Fibroblast of skin of right quadriceps (primary cell): ENCODE data around the gene SLMAP.
"Not testable (repeated sequence)": the region's sequence is repeated elsewhere in the genome, so short reads cannot be mapped to it uniquely, and the experiment has no call there.

Experiments used
- DNase-seq: peaks from one replicate; pipeline ENCODE4 v3.0.0-alpha.2; 2013

SLMAP gene

DNA sequence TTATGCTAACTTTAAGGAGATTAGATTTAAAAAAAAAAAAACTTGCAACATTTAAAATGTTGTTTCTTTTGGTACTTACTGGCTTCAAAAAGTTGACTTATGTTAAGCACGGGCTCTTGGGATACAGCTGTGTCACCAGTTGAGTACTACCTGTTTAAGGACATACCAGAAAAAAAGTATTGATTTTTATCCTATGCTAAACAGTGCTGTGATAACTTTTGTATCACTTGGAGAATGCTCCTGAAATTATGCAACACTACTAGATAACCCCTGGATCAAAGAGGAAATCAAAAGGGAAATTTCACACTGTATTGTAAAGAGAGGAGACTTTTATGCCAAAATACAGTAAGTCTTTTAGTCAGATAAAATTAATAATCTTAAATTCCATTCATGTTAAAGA lies 77.7 kb downstream of the SLMAP start:
- DNase-seq: no peak

DNA sequence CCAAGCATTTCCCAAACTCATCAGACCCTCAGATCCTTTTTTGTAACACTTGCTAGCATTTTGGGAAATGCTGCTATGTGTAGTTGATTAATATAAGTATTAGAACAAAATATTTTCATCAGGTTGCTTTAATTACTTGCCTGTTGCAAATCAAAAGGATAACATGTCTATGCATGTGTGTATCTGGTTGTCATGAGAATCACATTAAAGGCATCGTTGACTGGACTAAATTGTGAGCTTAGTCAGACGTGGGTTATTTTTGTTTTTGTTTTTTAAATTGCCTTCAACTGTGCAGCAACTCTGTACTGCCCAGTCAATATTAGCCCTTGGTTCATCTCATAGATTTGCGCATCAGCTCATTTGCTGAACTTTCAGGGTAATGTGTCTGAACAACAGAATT lies 81.6 kb downstream of the SLMAP start:
- DNase-seq: no peak

DNA sequence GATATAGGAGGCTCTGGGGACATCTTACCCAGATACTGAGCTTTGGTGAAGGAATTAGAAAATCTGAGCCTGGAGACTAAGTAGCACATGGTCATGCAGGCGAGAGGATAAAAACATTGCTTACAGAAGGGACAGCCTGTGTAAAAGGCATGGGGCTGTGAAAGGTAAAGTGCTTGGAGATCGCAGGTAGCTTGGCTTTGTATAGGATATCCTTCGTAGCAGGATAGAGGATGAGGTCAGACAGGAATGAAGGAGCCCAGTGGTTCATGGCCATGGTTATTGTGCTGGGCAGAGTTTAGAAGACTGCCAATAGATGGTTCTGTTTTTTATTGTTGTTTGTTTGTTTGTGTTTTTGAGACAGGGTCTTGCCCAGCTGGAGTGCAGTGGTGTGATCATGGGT lies 82.5 kb downstream of the SLMAP start:
- DNase-seq: no peak

DNA sequence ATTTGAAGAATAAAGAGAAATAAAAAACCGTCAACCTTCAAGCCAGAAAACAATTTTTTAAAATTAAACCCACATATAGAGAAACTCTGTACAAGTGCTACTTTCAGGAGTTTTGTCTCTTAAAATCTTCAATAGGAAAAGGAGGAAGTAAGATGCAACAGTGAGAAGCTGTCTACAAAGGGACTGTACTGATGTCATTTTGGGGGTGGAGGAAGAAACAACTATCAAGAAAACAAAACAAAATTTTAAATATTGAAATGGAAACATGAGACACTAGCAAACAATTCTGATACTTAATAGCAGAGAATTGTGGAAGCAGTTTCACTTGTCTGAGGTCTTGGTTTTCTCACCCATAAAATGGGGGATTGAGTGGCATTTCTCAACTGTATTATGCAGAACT lies 84.4 kb downstream of the SLMAP start:
- DNase-seq: no peak

DNA sequence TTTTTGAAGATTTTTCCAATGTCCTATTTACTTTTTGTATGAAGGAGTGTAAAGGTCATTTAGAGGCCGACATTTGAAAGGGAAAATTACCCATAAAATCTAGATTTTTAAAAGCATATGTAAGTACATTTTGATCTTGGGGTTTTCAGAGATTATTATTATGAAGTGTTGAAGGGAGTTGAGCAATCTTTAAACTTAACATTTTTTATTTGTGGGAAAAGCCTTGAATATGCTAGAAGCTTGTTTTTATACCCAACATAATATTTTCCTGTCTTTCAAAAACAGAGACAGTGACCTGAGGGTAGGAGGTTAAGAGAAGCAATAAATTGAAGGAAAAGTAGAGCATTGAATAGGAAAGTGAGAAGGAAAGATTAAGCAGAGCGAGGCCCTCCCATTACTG lies 85.7 kb downstream of the SLMAP start:
- DNase-seq: no peak

DNA sequence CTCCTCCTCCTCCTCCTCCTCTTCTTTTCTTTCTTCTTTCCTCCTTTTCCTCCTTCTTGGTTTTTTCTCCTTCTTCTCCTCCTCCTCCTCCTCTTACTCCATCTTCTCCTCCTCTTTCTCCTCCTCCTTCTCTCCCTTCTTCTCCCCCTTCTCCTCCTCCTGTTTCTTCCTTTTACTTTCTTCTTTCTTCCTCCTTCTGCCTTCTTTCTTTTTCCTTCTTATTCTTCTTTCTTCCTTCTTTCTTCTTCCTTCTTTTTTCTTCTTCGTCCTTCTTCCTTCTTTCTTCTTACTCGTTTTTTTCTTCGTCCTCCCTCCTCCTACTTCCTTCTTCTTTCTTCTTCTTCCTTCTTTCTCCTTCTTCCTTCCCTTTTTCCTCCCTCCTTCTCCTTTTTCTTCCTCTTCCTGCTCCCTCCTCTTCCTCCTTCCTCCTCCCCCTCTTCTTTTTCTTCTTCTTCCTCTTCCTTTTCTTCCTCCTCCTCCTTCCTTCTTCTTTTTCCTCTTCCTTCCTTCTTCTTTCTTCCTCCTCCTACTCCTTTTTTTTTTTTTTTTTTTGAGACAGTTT lies 92.1 kb downstream of the SLMAP start:
- no peak for DNase-seq

DNA sequence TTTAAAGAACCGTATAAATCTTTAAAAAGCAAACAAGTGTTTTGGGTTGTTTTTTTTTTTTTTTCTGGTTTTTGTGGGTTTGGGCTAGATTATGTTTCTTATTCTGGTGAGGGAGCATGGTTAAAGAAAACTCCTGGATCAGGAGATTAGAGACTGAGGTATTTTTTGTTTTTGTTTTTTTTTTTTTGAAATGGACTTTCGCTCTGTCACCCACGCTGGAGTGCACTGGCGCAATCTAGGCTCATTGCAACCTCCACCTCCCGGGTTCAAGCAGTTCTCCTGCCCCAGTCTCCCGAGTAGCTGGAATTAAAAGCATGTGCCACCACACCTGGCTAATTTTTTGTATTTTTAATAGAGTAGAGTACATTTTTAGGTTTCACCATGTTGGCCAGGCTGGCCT lies 95.2 kb downstream of the SLMAP start:
- DNase-seq: no peak

DNA sequence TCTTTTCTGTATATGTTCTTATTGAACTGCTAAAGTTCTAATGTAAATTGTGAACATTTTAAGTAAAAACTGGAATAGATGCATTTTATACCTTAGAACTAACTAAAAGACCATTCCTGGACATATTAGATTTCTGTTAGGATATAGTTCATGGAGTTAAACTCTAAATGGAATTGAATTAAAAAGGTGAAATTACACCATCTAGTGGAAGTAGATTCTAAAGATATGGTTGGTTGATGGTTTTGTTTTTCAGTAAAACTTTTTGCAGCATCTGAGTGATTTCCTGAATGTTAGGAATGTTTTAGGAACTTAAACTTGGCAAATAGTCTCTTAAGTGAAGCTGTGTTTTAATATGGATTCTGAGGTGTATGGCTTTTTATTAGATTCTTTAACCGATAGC lies 96.8 kb downstream of the SLMAP start:
- DNase-seq: peak; percentile 21

DNA sequence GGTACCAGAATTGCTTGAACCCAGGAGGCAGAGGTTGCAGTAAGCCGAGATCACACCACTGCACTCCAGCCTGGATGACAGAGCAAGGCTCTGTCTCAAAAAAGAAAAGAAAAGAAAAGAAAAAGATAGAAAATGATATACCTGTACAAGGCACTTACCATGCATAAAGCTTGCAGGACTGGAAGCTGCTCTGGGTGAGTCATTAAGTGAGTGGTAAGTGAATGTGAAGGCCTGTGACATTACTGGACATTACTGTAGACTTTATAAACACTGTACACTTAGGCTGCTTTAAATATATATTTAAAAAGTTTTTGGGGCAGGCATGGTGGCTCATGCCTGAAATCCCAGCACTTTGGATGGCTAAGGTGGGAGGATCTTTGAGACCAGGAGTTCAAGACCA lies 99.2 kb downstream of the SLMAP start:
- no peak for DNase-seq

DNA sequence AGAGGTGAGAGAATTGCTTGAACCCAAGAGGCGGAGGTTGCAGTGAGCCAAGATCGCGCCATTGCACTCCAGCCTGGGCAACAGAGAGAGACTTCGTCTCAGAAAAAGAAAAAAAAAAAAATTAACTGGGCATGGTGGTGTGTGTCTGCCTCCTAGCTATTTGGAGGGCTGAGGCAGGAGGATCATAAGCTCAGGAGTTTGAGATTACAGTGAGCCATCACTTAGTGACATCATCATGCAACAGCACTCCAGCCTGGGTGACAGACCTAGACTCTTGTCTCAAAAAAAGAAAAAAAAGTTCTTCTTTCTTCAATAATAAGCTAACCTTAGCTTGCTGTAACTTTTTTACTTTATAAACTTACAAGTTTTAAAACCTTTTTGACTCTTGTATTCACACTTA lies 99.8 kb downstream of the SLMAP start:
- DNase-seq: no peak

DNA sequence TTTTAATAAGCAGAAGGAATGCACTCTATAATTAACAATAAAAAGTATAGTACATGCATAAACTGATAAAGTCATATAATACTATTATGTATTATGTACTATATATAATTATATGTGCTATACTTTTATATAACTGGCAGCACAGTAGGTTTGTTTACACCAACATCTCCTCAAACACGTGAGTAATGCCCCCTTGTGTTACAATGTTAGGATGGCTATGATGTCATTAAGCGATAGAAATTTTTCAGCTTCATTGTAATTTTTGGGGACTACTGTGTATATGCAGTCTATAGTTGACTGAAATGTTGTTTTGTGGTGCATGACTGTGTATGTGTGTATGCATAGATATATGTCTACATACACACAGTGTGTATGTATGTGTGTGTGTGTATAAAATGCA lies 100.6 kb downstream of the SLMAP start:
- no peak for DNase-seq

DNA sequence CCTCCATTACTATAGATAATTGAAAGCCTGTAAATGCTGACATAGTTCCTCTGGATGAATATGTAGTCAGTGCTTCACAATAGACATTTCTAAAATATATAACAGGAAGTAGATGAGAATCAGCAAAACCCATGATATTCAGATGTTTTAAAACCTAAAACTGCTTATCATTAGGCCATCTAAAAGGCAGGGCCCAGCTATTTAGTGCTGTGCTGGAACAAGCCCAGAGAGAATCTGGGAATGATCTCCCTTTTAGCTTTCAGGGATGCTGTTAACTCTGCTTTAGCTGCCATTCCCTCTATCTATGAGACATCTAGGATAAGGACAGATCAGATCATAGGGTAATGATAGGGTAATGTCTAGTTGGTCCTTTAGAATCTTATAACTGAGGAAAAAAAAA lies 106.8 kb downstream of the SLMAP start:
- DNase-seq: no peak

DNA sequence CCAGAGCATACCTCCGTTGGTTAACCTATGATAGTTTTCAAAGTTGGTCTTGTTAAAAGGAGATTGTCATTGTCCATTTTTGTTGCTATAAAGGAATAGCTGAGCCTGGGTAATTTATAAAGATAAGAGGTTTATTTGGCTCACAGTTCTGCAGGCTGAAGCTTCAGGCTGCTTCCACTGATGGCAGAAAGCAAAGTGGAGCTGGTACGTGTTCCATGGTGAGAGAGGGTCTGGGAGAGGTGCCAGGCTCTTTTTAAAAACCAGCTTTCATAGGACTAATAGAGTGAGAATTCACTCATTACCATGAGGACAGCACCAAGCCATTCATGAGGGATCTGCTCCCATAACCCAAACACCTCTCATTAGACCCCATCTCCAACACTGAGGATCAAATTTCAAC lies 107.3 kb downstream of the SLMAP start:
- no peak for DNase-seq

DNA sequence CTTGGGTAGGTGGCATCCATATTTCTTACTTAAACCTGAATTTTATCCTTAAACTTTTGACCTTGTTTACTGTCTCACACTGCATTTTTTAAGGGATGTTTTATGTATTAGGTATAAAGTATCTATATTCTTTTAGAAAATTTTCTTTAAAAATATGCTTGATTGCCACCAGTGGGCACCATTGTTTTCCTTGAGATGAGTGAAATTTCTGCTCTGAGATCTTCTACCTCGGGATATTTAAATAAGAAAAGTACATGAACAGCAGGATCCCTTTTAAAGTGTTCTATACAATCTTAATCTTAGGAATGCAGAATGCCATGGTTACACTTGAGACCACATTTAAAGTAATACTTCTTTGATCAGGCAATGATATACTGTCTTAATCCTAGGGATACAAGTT lies 108.7 kb downstream of the SLMAP start:
- peak; percentile 39 for DNase-seq

DNA sequence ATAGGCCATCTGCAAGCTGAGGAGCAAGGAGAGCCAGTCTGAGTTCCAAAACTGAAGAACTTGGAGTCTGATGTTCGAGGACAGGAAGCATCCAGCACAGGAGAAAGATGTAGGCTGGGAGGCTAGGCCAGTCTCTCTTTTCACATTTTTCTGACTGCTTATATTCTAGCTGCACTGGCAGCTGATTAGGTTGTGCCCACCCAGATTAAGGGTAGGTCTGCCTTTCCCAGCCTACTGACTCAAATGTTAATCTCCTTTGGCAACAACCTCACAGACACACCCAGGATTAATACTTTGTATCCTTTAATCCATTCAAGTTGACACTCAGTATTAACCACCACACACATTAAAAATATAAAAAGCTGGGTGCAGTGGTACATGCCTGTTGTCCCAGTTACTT lies 113.0 kb downstream of the SLMAP start:
- not testable (repeated sequence) for DNase-seq

DNA sequence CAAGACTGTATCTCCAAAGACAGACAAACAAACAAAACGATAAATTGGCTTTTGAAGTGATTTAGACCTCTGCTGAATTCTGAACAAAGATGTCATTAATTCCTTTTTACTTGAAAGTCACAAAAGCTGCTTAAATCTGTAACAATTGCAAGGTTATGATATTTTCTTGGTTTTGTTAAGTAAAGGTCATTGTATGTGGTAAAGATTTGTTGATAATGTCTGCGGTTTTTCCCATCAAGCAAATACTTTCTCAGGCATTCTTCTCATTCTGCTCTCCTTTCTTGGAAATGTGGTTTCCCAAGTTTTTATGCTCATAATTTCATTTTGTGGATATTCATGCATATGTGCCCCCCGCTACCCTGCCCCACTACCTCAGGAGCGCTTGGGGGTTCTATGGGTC lies 116.5 kb downstream of the SLMAP start:
- DNase-seq: no peak

DNA sequence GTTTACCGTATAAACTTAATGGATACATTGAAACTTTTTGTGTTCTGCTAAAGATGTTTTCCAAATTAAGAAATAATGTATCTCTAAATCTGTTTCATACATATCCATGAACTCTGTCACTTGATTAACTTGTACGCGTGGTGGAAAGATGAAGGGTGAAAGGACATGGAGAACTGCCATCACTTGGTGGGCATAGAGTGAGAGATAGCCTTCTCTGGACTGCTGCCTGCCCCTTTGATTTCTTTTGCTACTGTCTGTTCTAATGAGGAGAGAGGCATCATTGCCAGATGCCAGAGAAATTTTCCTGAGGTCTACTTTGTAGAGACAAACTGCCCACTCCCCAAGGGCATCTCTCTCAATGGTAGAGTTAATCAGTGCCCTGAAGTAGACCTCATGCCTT lies 120.5 kb downstream of the SLMAP start:
- DNase-seq: no peak

DNA sequence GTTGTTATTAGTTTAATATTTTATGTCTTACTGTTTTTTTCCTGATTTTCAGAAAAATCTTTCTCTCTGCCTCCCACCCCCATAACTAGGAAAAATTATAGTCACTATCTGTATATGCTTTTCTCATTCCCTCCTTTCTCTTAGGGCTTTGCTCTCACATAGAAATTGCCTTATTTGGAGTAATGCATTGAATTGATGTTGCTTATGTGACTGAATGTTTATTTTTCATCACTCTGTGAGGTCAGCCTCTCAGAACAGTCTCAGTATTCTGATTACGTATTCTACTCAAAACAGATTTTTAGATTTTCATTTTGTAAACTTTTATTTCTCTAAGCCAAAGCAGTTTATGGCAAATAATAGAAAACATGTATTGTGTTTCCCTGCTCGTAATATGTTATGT lies 121.0 kb downstream of the SLMAP start:
- DNase-seq: peak; percentile 51

DNA sequence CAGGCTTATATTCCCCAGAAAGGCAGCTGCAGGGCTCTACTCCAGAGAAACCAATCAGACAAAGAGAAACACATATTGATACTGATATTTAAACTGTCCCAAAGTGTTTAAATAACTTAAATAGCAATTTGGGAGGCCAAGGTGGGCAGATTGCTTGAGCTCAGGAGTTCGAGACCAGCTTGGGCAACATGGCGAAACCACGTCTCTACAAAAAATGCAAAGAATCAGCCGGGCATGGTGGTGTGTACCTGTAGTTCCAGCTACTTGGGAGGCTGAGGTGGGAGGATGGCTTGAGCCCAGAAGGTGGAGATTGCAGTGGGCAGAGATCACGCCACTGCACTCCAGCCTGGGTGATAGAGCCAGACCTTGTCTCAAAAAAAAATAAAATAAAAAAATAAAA lies 128.3 kb downstream of the SLMAP start:
- not testable (repeated sequence) for DNase-seq

DNA sequence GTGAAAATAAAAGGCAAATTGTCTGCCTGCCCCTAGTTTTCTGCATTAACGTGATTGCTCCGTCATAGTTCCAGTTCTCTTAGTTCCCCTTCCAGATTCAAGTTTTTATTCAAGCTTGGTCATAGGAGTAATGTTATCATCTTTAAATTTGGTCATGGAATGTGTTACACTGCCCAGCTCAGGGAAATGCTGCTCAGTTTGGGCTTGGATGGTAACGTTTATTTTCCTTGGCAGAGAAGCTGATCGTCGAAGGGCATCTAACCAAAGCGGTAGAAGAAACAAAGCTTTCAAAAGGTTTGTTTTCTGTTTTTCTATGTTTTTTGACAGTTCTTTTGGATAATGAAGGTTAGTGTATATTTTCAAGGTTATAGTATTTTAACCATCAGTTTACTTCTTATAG lies 133.7 kb downstream of the SLMAP start:
- DNase-seq: peak; percentile 26

DNA sequence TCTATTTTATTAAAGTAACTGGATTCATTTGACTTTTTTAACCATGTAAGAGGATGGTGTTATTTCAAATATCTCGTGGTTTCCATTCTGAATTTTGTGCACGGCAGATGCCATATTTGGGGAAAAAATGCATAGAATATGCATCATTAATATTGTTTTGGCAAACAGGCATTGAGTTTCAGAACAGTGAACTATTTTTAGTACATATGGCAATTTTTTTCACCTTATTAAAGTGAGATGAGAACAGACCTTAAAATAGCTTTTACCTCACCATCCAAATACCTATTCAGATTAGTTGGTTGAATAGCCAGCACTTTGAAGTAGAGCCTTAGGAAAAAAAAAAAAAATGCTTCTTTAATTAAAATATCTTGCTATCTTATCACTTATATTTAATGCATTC lies 134.8 kb downstream of the SLMAP start:
- peak; percentile 82 for DNase-seq

DNA sequence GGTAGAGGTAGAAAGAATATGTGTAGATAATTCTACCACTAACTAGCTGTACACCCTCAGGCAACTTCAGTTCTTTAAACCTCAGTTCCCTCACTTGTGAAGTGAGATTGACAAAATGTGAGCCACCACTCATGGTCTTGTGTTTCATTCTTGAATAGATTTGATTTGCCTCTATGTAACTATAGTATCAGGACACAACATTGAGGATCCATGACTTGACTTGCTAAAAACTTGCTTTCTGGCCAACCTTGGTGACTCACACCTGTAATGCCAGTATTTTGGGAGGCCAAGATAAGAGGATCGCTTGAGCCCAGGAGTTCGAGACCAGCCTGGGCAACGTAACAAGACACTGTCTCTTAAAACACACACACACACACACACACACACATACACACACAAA lies 136.3 kb downstream of the SLMAP start:
- DNase-seq: peak; percentile 22

DNA sequence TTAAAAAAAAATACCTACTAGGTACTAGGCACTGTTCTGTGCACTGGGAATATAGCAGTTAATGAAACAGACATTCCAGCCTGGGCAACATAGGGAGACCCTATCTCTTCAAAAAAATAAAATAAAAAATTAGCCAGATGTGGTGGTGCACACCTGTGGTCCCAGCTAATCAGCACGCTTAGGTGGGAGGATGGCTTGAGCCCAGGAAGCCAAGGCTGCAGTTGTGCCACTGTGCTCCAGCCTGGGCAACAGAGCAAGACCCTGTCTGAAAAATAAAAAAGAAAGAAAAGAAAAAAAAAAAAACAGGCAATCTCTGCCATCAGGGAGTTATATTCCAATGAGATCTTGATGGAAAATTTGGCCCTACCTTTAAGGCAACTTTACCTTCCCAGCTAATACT lies 137.0 kb downstream of the SLMAP start:
- no peak for DNase-seq

DNA sequence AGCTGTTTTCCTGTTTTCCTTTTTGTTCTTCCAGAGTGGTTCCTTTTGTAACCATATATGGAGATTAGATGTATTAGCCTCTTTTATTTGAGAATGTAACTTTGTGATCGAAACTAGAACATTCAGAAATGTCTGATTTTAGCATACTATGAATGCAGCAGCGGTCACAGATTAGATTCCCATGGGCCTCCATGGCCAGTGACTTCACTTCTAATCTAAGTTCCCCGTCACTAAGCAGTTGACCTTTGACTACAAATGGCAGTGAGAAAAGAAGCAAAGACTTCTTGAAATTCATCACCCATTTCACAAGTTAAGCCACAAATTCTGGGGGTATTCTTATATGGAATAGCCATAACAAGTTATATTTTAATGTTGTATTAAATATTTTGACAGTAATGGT lies 137.6 kb downstream of the SLMAP start:
- DNase-seq: no peak

DNA sequence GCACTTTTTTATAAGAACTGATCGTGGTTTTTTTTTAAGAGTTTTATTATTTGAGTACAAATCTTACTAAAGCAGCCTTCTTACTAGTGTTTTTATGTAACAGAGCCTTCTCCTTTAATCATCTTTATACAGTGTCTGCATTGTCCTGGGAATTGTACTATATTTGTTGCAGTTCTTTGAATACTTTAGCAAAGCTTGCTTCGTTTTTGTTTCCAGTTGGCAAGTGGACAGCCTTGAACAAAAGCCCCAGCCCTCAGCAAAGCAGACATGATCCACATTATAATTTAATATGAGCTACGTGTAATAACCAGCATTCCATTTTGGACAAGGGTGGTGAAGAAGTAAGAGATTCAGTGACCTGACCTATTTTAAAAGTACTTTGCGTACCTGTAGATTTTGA lies 139.9 kb downstream of the SLMAP start:
- no peak for DNase-seq

DNA sequence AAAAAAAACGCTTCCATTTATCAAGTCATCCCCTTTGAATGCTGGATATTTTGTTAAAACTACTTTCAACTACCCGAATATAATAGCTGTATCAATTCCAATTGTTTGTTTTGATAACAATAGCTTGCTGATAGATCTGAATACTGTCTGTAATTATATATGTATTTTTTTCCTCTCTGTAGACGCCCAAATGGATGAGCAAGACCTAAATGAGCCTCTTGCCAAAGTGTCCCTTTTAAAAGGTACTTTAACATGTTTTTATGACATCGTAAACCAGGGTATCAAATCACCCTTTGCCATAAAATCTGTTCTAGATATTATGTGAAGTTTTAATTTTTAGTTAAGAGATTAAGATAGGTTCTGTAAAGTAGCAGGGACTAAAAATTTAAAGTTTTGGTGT lies 140.6 kb downstream of the SLMAP start:
- DNase-seq: no peak
